HL-60/S4 (cell line): ENCODE measurements around the gene RGS5.

Experiments
- in situ Hi-C: fragments of 300-500 bp; cut with MboI; formaldehyde crosslinking; loops from 2 replicates; pipeline ENCODE4 v1.14.3; 2022; ENCODE audit warnings: low sequenced_read_pairs

RGS5 gene

DNA sequence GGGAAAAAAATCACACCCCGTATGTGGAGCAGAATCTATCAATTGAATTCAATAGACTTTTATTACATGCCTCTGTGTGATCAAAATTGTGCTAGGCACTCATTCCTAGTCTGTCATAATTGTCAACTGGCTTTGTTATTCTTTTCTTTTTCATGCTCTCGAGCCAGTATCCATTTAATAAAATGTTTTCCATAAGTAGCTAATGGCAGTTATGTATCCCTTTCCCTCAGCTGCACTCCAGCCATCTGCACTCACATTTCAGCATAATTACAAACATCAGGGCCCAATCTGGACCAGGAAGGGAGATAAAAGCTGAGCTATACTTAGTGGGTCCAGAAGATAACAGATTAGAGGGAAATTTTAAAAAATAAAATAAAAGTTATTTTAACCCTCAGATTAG lies 15.9 kb downstream of the RGS5 start:
- in situ Hi-C loops: loop anchor here (10.0 kb wide), 1 partner anchor 312 kb away; no protein-coding TSS in a partner anchor

DNA sequence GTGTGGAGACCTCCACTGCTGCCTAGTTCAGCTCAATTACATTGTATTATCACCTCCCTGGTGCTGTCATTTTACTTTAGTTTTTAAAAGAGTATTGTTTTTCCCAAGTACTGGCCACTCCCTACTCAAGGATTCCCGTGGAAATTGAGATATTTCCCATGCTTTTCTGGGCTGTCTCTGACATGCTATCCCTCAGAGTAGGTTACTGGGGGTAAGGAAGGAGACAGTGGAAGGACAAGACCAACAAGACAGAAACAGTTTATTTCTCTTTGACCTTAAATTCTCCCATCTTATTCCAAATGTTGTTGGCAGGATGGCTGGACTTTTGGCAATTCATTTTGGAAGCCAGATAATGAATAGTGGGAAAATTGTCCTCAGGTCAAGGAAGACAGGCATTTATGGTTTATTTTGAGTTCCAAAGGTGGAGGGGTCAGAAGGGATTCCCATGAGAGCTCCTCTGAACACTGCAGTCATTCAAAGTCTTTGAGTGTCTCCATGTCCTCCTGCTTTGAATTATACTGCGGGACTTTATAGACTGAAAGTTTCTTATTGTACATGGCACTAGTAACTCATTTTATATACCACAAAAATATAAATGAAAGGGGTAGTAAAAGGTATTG lies 20.3 kb downstream of the RGS5 start:
- in situ Hi-C loops: loop anchor here (10.0 kb wide), 1 partner anchor 308 kb away; no protein-coding TSS in a partner anchor

DNA sequence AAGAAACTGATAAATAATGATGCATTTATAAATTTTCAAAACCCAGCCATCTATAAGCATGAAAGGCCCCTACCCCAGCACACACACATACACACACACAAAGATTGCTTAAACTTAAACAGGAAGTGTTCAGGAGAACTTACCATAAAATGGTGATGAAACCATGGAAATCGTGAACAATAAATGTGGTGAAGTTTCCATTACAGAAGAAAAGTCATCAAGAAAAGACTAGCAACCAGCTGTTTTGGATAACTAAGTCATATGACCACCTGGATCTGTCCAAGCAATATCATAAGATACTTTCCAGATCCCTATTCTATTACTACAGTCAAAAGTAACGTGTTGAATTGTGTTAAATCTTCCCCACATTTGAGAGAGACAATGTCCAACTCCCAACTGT lies 24.1 kb downstream of the RGS5 start:
- in situ Hi-C loops: no loop called here

DNA sequence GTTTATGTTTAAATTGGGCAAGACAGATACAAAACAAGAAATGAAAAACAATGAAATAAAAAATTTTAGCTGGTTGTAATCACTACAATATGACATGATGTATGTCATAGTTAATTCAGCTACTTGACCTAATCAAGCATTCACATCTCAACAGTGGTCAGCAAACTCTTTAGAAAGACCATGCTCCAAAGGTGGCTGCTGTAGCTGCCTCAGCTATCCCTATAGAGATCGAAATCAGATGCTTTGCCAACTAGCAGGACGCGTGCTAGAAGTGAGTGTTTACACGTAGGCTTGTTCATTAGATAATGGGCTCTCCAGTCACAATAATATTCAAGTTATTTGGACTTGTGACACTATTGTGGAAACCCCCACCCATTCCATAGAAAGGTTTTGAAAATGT lies 25.9 kb downstream of the RGS5 start:
- in situ Hi-C loops: no loop called here

DNA sequence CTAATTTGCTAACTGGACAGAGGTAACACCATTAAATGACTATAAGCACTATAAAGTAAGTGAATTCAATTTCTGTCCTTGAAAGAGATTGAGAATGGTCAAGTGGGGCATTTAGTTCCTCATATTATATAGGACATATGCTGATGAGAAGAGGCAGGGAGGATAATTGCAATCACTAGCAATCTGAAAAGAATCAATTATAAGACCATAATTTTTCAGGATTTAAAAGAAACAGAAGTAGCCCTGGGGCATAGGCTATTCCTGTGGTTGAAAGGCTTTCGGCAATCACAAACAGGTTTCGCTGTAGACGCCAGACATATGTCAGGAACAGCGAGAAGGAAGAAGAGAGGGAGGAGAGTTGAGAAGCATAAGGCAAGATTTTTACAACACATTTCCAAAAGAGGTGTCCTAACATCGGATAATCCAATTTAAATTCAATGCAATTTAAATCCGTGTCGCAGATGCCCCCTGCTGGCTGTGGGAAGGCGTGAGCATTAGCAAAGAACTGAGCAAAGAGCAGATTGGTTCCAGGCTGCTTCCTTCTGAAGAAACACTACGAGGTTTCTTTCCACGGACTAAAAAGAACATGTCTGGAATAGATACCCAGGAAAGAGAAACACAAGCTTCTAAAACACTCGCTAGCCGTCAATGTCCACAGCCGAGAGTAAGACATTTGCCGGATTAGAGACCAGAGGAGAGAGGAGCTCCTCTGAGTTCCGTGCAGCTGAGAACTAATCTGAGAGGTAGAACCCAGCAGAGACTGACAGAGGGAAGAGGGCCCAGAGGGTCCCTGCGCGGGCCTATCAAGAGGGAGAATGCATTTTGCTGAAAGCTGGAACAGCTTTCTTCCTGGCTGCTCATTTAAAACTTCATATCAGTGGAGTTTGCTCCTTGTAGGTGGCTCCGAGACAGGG lies 27.9 kb downstream of the RGS5 start:
- in situ Hi-C loops: no loop called here

DNA sequence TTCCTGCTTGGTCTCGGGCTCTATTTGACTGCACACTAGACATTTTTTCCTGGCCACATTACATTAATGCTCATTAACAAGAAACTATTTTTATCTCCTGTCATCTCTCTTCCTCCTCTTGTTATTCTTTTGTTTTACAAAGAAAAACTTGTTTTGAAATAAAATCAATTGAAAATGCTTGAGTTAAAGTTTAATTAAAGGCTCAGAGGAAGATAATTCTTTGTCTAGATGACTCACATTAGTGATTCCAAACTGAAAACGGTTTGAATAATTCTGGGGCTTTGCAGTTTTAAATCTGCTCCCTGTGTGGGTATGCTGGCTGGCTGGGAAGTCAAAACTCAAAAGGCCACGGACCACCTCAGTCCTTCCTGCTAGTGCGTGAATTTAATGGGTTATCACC lies 29.6 kb downstream of the RGS5 start:
- in situ Hi-C loops: no loop called here

DNA sequence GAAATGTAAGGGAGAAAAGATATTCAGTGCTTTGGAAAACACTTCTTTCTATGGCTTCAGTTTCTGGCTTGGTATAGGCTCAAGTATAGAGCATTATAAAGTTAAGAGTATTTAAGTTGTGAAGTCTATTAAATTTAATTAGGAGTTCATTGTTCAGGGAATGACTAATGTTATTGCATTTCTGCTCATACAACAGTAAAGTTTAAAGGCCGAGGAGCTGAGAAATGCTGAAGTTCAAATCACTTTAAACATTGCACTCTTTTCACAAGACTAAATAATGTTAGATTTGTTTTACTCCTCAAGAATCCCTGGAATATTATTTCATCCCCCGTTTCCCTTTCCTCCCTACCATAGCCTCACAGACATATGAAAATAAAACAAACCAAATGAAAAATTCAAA lies 30.1 kb downstream of the RGS5 start:
- in situ Hi-C loops: no loop called here

DNA sequence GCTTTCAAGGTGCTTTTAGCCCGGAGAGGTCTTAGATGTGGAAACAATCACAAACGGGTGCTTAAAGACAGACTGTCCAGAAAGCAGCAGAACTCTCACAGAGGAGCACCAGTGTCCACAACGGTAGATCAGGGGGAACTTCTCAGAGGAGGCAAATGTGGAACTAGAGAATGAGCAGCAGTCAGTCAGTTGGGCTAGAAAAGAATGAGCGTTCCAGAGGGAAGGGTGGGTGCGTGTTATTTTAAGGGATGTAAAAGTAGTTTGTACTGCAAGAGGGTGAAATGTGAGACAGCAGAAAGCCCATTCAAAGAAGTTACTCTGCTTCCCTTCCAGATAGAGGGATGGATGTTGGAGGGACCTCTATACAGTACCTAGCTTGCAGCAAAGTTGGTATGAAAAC lies 30.9 kb downstream of the RGS5 start:
- in situ Hi-C loops: no loop called here

DNA sequence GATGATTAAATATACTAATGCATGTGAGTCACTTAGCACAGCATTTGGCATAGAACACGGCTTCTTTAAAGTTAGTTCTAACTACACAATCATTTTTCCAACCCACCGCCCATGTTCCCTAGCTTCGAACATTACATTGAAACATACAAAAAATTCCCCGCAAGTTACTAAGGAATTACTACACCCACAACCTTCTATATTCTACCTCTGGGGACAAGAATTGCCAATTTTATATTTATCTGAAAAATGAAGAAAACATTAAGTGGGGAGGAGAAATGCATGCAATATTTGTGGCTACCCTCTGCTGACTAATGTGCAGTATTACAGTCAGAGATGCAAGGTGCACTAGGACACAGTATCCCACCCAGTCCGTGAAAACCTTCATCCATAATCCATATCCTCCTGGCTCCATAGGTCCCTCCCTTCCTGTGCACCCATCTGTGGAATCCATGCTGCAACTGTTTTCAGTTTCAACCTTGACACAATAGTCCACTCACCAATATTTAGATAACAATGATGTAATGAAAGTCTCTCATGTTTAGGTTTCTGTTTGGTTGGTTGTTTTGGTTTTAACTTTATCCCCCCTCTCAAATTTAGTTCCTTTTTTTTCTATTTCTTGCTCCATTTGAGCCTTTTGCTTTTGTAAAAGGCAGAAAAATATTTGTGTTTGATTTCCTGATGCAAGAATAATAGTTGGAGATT lies 31.6 kb downstream of the RGS5 start:
- in situ Hi-C loops: no loop called here

DNA sequence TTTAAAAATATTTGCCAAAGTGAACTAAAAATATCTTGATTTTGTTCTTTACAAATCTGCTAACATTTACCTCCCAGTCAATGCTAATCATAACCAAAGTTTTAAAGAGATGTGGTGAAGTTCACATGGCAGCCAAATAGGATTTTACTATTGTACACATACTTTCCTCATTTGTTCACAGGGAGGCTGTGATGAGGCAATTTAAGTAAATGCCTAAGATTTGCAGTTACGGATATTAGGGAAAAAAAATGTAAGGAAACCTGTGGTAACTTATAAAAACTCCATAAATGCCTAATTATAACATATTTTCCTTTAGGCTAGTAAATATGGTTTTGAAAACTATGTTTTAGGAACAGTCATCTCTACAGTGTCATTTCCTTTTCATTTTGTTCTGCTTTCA lies 32.4 kb downstream of the RGS5 start:
- in situ Hi-C loops: no loop called here

DNA sequence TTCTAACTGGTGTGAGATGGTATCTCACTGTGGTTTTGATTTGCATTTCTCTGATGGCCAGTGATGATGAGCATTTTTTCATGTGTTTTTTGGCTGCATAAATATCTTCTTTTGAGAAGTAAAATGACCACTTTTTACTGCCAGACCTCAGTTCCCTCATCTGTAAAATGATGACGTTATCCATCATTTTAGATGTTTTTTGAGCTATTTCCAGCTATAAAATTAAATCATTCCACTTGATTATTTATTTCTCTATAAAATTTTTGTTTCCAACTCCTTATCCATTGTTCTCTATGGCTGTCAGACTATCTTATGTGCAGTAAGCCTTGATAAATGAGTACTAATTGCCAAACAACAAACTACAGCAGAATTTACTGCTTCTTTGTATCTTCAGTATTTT lies 33.2 kb downstream of the RGS5 start:
- in situ Hi-C loops: no loop called here

DNA sequence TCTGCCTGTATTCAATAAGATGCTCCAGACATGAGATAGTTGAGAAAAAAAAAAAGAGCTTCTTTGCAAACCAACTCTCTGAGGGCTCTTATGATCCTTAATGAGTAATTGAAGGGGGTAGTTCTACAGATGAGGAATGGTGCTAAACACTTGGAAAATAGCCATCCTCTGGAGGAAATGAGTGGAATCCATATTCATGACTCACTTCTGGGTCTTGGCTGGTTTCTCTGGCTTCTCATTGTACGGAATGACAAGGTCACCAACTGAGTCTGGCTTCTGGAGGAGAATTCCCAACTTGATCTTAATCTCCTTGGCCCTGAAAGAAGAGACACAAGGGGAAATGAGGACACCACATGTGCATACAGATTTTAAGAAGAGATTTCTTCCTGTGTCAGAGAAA lies 34.7 kb downstream of the RGS5 start:
- in situ Hi-C loops: no loop called here

DNA sequence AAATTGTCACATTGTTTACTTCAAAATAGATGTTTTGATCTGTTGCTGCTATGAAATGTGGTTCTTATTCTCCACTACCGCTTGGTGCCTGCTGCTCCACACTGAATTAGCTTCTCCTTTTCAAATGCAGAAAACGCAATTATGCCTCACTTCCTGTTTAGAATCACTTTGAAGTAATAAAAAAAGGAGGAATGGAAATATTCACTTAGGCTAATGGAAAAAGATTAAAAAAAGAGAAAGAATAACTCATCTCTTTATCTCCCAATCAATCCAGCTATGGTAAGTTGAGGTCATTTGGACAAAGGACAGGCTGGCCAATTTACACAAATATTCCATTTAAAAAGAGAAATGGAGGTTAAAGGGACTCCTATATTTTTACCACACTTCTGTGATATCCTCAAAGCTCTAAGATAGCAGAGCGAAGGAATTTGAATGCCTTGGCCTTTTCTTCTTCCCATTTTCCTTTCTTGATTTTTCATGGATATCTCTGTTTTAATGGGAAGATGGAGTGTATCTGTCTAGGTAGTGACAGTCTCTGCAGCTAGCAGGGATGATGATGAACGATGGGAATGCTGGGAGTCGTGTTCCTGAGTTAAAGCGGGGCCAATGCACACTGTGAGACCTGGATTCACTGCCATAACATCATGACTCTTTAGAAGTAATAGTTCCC lies 35.7 kb downstream of the RGS5 start:
- in situ Hi-C loops: no loop called here

DNA sequence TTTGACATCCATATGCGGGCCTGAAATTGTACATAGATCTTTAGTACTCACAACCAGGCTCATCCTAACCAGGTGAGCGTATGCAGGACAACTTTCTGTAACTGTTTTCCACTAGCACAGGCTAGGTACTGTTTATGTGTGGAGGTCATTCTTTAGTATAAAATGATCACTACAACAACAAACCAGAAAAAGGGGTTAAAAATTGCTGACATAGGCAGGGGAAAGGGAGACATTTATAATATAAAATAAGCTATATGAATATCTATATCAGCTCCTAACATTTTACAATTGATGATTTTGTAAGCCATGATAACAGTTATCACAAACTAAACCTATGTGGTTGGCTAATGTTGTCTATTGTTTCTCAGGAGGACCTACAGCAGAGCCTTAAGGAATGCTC lies 37.6 kb downstream of the RGS5 start:
- in situ Hi-C loops: no loop called here

DNA sequence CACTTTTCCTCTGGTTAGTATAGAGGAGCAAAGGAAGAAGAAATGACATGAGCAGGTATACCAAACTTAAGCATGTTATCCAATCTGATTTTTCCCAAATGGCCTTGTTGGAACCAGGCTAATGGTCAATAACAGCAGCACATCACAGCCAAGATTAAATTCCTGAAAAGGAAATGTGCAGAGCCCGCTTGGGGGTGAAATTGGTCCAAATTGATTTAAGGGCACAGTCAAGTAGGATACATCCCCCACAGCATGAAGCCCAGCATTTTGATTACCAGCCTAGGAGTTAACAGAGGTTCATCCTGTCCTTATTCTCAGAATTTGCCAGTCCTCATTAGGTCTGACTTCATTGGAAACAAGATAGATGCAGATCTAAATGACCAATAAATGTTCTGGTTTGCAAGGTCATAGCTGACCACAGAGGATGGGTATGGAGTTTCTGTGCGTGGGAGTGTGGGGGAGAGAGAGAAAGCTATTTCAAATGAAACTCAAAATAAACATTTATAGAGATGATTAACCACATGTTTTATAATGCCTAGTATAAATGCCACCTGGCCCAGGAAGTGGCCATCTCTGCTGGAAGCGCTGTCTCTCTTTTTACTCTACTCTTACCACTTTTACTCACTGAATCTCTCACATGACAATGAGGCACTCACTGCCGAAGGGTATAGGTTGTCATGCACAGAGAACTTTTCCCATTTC lies 38.7 kb downstream of the RGS5 start:
- in situ Hi-C loops: no loop called here

DNA sequence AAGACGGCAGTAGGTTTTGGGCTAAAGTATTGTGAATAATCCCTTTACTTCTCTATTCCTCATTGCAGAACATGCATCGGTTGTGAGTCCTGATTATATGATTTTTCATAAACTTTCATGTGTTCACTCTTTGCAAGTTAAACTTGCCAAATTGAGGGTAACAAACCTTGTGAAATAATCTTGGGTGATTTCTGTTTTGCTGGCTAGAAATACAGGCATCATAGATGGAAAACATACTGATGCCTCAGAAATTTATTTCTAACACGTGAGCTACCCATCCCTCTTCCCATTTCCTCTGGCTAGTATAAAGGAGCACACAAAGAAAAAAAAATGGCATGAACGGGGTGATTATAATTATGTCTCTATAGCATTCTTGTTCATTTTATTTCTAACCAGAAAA lies 39.6 kb downstream of the RGS5 start:
- in situ Hi-C loops: no loop called here

DNA sequence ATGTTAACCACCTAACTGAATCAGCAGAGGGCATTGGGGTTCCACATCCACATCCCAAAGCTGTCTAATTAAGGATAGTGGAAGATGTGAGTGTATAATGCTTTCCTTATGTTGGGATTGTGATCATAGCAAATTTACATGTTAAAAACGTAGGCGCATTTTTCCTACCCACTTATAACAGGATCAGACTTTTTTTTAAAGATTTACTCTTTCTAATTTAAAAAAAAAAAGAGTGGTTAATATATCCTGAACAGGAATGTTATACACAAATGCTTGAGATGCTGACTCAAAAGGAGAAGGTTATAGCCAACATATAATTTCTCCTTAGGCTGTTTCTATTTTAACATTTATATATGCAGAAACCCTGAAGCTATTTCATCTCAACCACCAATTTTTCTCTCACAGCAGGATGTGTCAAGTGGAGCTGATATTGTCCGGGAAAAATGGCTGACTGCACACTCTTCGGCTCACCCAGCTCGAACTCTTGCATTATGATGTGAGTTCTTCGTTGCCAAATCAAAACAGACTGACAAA lies 40.3 kb downstream of the RGS5 start:
- in situ Hi-C loops: no loop called here

DNA sequence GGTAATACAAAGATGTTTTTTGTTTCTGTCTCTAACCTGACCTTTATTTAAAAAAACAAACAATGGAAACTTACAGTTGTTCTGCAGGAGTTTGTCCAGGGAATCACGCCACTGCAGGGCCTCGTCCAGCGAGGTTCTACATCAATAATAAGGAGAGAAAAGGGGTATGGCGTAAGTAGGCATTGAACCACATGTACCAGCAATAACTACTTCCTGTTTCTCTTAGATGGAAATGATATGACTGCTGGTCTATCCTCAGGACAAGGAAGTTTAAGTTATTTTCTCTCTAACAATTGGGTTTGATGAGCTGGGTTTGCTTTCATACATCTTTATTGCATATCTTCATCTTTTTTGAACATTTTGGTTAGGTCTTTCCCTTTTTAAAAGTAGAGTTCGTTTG lies 40.9 kb downstream of the RGS5 start:
- in situ Hi-C loops: no loop called here

DNA sequence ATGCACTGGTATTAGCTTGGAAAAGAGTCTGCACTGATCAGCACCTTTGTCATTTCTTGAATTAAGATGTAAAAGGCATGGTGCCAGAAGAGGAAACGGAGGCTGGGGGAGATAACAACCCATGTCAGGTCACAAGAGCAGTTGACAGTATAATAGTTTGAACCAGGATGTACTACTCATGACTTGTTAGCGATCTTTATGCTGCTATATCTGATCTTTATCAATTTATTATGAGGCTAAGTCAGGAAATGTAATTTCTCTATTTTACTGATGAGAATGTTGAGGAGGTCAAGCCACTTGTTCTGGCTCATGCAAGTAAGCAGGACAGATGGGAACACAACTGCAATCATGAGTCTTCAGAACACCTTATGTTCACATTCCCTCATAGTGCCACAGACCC lies 41.4 kb downstream of the RGS5 start:
- in situ Hi-C loops: no loop called here

DNA sequence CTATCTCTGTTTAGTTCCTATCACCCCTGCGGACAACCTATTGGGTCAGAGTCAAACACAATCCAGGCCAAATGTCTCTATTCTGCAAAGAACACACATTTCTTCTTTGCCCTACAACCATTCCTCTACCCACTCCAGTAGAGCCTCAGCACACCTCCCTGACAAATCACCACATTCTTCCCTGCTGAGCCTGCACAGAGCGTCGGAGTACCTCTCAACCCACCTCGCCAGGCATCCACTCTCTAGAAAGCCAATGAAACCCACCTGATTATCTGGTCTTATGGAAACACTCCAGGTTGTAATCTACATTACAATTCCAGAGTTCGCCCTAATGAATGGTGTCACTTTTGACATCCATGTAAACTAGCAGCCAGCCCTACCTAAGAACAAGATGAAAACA lies 47.1 kb downstream of the RGS5 start:
- in situ Hi-C loops: no loop called here
